Colonic mucosa (tissue), 4 donors: ENCODE measurements around the gene ZNF747. TPM values are rescaled to one million over a fixed set of nuclear protein-coding genes. Genes with fewer than 3 reads are reported as not detected.
"Not testable (repeated sequence)": the region's sequence is repeated elsewhere in the genome, so short reads cannot be mapped to it uniquely, and the experiment has no call there.

Source experiments
- DNase-seq: peaks from one replicate; pipeline ENCODE4 v3.0.0-alpha.2; 2020
- H3K27ac ChIP-seq: fragments of 200-600 bp; one replicate; pipeline ENCODE4 v1.8.0; 2021
- H3K27me3 ChIP-seq: fragments of 200-600 bp; one replicate; pipeline ENCODE4 v1.8.0; 2021
- H3K36me3 ChIP-seq: fragments of 200-600 bp; one replicate; pipeline ENCODE4 v1.8.0; 2021
- H3K4me1 ChIP-seq: fragments of 200-600 bp; one replicate; pipeline ENCODE4 v1.8.0; 2021; ENCODE audit warnings: mild to moderate bottlenecking
- H3K4me3 ChIP-seq: fragments of 200-600 bp; one replicate; pipeline ENCODE4 v1.8.0; 2021
- H3K9ac ChIP-seq, 2 donors: one replicate each; pipeline ENCODE4 v1.7.0; 2013; ENCODE audit warnings: control low read depth in 2 of 2, low read depth in 2 of 2, low read length in 2 of 2
- H3K9me3 ChIP-seq: fragments of 200-600 bp; one replicate; pipeline ENCODE4 v1.8.0; 2021
- intact Hi-C: fragments of 100-400 bp; cut with DNase I; formaldehyde crosslinking; loops from one replicate; pipeline ENCODE4 v1.14.1; 2022
- total RNA-seq, 2 donors: library from RNA; stranded (reverse); fragmentation: NEBNext Ultra II Directional in 1 of 2; extraction: Animal tissue kit (Norgen Biotek cat#: 25700) in 1 of 2; gene quantifications; one replicate each; pipeline ENCODE4 v1.2.1, GENCODE V29; 2021
- TF ChIP-seq, protein P1 (sequence below): fragments of 200-600 bp; IDR thresholded peaks from one replicate; pipeline ENCODE4 v1.8.0; 2022; ENCODE audit warnings: antibody characterized with exemption, mild to moderate bottlenecking
- donor health status: healthy.
- donor health status: DM: no; HTN: no; CAD: no.
- donor health status: DM: no; HTN: no; CAD: no.

Gene ZNF747
- total RNA-seq, 2 donors from 2014 or later: 8.7 to 11.9 TPM

DNA sequence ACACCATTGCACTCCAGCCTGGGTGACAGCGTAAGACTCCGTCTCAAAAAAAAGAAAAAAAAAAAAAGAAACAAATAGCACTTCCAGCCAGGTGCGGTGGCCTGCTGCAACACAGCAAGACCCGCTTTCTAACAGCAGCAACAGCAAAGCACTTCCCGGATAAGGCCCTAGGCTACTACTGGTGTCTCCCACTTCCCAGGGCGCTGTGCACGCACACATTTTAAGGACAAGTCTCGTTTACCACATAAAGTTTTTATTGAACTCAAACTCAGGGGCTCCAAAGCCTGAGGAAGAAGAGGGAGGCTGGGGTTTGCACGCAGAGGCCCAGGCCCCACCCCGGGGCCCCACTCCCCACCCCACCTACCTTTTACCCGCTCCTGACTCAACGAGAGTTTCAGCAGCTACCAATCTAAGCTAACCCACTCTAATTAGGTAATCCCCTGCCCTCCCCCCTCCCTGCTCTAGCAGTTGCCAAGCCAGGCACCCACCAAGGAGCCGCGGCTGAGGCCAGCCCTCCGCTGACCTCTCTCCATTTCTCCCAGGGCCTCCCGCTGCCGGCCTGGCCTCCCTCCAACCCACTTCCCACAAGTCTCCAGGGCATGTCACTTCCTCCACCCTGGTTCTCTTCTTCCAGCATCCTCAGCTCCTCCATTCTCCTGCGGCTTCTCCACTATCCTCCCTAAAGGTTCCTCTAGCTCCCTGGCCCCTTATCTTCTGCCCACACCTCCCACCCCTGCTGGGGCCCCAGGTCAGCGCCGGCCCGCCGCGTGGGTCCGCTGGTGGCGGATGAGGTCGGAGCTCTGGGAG lies 10.7 kb downstream of the ZNF747 start:
- no peak overlapping the region for H3K27ac ChIP-seq
- no peak for DNase-seq
- no peaks in the 10 kb centered on the region for H3K36me3 ChIP-seq
- no peaks in the 10 kb centered on the region for H3K4me1 ChIP-seq
- intact Hi-C loops: no loop called here
- no peak overlapping the region for H3K4me3 ChIP-seq
- no peaks in the 10 kb centered on the region for H3K27me3 ChIP-seq
- no peaks in the 10 kb centered on the region for H3K9me3 ChIP-seq
- no peak overlapping the region for H3K9ac ChIP-seq
- TF ChIP-seq, protein P1, sequence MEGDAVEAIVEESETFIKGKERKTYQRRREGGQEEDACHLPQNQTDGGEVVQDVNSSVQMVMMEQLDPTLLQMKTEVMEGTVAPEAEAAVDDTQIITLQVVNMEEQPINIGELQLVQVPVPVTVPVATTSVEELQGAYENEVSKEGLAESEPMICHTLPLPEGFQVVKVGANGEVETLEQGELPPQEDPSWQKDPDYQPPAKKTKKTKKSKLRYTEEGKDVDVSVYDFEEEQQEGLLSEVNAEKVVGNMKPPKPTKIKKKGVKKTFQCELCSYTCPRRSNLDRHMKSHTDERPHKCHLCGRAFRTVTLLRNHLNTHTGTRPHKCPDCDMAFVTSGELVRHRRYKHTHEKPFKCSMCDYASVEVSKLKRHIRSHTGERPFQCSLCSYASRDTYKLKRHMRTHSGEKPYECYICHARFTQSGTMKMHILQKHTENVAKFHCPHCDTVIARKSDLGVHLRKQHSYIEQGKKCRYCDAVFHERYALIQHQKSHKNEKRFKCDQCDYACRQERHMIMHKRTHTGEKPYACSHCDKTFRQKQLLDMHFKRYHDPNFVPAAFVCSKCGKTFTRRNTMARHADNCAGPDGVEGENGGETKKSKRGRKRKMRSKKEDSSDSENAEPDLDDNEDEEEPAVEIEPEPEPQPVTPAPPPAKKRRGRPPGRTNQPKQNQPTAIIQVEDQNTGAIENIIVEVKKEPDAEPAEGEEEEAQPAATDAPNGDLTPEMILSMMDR: no peak

GRCh38 chr16:30522702-30523463 lies 11.8 kb downstream of the ZNF747 start:
- H3K4me1 ChIP-seq, H3K9ac ChIP-seq, intact Hi-C loops, H3K36me3 ChIP-seq, DNase-seq, H3K27me3 ChIP-seq, H3K9me3 ChIP-seq, H3K4me3 ChIP-seq, H3K27ac ChIP-seq: not testable (repeated sequence)

- Histone ChIP-seq H3K9me3 (no peaks in the 10 kb centered on the region), H3K27ac (no peak overlapping the region), H3K4me3 (no peak overlapping the region), H3K27me3 (no peaks in the 10 kb centered on the region), H3K4me1 (no peaks in the 10 kb centered on the region), H3K36me3 (no peaks in the 10 kb centered on the region), H3K9ac (peak overlapping the region in 1 of 2 donors; percentile 36)
- peak; percentile 43 for DNase-seq
- TF ChIP-seq, protein P1: no peak
- intact Hi-C loops: no loop called here
Measured at GRCh38 chr16:30521873-30522641, 12.6 kb downstream of the ZNF747 start.

DNA sequence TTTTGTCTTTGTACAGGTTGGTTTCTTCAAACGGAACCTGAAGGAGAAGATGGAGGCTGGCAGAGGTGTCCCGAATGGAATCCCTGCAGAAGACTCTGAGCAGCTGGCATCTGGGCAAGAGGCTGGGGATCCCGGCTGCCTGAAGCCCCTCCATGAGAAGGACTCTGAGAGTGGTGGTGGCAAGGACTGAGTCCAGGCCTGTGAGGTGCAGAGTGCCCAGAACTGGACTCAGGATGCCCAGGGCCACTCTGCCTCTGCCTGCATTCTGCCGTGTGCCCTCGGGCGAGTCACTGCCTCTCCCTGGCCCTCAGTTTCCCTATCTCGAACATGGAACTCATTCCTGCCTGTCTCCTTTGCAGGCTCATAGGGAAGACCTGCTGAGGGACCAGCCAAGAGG lies 13.2 kb downstream of the ZNF747 start:
- no peak for DNase-seq
- no peak overlapping the region for H3K4me3 ChIP-seq
- no peak overlapping the region for H3K27ac ChIP-seq
- H3K4me1 ChIP-seq: no peaks in the 10 kb centered on the region
- H3K9me3 ChIP-seq: no peaks in the 10 kb centered on the region
- no peaks in the 10 kb centered on the region for H3K27me3 ChIP-seq
- TF ChIP-seq, protein P1: no peak
- no peaks in the 10 kb centered on the region for H3K36me3 ChIP-seq
- H3K9ac ChIP-seq: no peak overlapping the region
- intact Hi-C loops: no loop called here

GRCh38 chr16:30519120-30520049 lies 15.3 kb downstream of the ZNF747 start:
- Histone ChIP-seq H3K9ac (no peak overlapping the region), H3K4me1 (no peaks in the 10 kb centered on the region), H3K27me3 (no peaks in the 10 kb centered on the region), H3K36me3 (no peaks in the 10 kb centered on the region), H3K9me3 (no peaks in the 10 kb centered on the region), H3K4me3 (no peak overlapping the region), H3K27ac (no peak overlapping the region)
- DNase-seq: no peak
- intact Hi-C loops: no loop called here
- TF ChIP-seq, protein P1: no peak
